K562 (cell line): ENCODE data around the gene PPDPF. TPM values are rescaled to one million over a fixed set of nuclear protein-coding genes. Genes with fewer than 3 reads are reported as not detected.

ENCODE experiments used
- CCAR2 ChIP-seq: fragments of 200-400 bp; formaldehyde crosslinking; IDR thresholded peaks from 2 replicates; pipeline ENCODE4 v1.6.1; 2017; ENCODE audit warnings: mild to moderate bottlenecking, low read depth, low read length
- MCM5 ChIP-seq: fragments of 450-650 bp; IDR thresholded peaks from 2 replicates; pipeline ENCODE4 v1.6.1; 2016; ENCODE audit warnings: low read depth
- PHB ChIP-seq: fragments of 250-450 bp; sonication (Bioruptor Pico); IDR thresholded peaks from 2 replicates; pipeline ENCODE4 v1.5.0; 2021
- PPARD ChIP-seq: fragments of 250-450 bp; sonication (Bioruptor Pico); IDR thresholded peaks from 2 replicates; pipeline ENCODE4 v1.8.0; 2022; ENCODE audit warnings: inconsistent platforms, mild to moderate bottlenecking, moderate library complexity
- RBBP5 ChIP-seq: fragments of 200-600 bp; sonication (generic); IDR thresholded peaks from 2 replicates; pipeline ENCODE4 v1.6.1; 2012; ENCODE audit warnings: borderline replicate concordance, mild to moderate bottlenecking, low read length, control low read depth, inconsistent platforms; ENCODE audit not compliant: insufficient read depth, poor library complexity, severe bottlenecking
- RFX7 ChIP-seq: fragments of 250-450 bp; sonication (Bioruptor Pico); IDR thresholded peaks from 2 replicates; pipeline ENCODE4 v1.5.1; 2021; ENCODE audit warnings: mild to moderate bottlenecking
- SMAD2 ChIP-seq: fragments of 150-350 bp; IDR thresholded peaks from 2 replicates; pipeline ENCODE4 v1.6.1; 2014; ENCODE audit warnings: low read depth, mild to moderate bottlenecking, low read length
- SMARCA4 ChIP-seq: fragments of 450-650 bp; IDR thresholded peaks from 2 replicates; pipeline ENCODE4 v1.6.1; 2016
- SRSF9 ChIP-seq: fragments of 200-400 bp; formaldehyde crosslinking; IDR thresholded peaks from 2 replicates; pipeline ENCODE4 v1.6.1; 2017; ENCODE audit warnings: low read depth, low read length, borderline replicate concordance
- polyA plus RNA-seq, 8 experiments: library from polyadenylated mRNA; depleted of rRNA in 4 of 8; stranded (reverse) in 5 of 8; unstranded in 3 of 8; fragments of >200 nt; fragmentation: Nextera tagmentation in 2 of 8; fragmentation: Illumina TruSeq in 1 of 8; extraction: Ambion mirVana in 2 of 8; extraction: Trizol in 1 of 8; gene quantifications; 2 replicates each; pipeline versions ENCODE4 v1.2.1 to v1.2.3, GENCODE V29; 2011 to 2014; ENCODE audit warnings: inconsistent platforms in 1 of 8, missing spikeins in 1 of 8
- total RNA-seq, 7 experiments: library from RNA; depleted of rRNA in 6 of 7; stranded (reverse); fragments of >200 nt in 6 of 7; fragmentation: Illumina TruSeq in 2 of 7; extraction: Trizol in 2 of 7; gene quantifications; 2 replicates each; pipeline versions ENCODE4 v1.2.1 to v1.2.3, GENCODE V29; 2011 to 2021; ENCODE audit warnings: low replicate concordance in 1 of 7
- TF ChIP-seq, protein P1 (sequence below), 2 experiments: fragments of 450-650 bp; formaldehyde crosslinking in 1 of 2; IDR thresholded peaks; 2 replicates each; pipeline versions ENCODE4 v1.4.0 to v1.6.1; 2014 to 2020; ENCODE audit warnings: mild to moderate bottlenecking in 2 of 2, borderline replicate concordance in 1 of 2, low read depth in 1 of 2
- TF ChIP-seq, protein P2 (sequence below), 2 experiments: IDR thresholded peaks; 2 replicates each; pipeline ENCODE4 v1.6.1; 2011; ENCODE audit warnings: borderline replicate concordance in 1 of 2, control low read depth in 1 of 2, low read depth in 1 of 2, low read length in 1 of 2, mild to moderate bottlenecking in 1 of 2, mixed read lengths in 1 of 2, moderate library complexity in 1 of 2; ENCODE audit not compliant: insufficient read depth in 1 of 2, insufficient read length in 1 of 2, poor library complexity in 1 of 2, severe bottlenecking in 1 of 2; ENCODE audit errors: extremely low read depth in 1 of 2
- TF ChIP-seq, protein P3 (sequence below): sonication (generic); formaldehyde crosslinking; IDR thresholded peaks from 2 replicates; pipeline ENCODE4 v1.8.1; 2022; ENCODE audit warnings: missing genetic modification reagents
- TF ChIP-seq, protein P4 (sequence below), 2 experiments: fragments of 450-650 bp in 1 of 2; sonication (generic) in 1 of 2; formaldehyde crosslinking in 1 of 2; IDR thresholded peaks in 1 of 2; conservative IDR thresholded peaks in 1 of 2; 2 replicates each; pipeline versions ENCODE4 v1.6.1 to v1.8.1; 2016 to 2023; ENCODE audit warnings: mild to moderate bottlenecking in 2 of 2, moderate library complexity in 2 of 2, inconsistent platforms in 1 of 2, missing genetic modification reagents in 1 of 2

The PPDPF gene
- total and polyA plus RNA-seq, 9 of the 15 experiments (the other 6 are each of a cell fraction or from before 2014, with no cell fraction given), result 0.77 to 233 (median 10.5) TPM

DNA sequence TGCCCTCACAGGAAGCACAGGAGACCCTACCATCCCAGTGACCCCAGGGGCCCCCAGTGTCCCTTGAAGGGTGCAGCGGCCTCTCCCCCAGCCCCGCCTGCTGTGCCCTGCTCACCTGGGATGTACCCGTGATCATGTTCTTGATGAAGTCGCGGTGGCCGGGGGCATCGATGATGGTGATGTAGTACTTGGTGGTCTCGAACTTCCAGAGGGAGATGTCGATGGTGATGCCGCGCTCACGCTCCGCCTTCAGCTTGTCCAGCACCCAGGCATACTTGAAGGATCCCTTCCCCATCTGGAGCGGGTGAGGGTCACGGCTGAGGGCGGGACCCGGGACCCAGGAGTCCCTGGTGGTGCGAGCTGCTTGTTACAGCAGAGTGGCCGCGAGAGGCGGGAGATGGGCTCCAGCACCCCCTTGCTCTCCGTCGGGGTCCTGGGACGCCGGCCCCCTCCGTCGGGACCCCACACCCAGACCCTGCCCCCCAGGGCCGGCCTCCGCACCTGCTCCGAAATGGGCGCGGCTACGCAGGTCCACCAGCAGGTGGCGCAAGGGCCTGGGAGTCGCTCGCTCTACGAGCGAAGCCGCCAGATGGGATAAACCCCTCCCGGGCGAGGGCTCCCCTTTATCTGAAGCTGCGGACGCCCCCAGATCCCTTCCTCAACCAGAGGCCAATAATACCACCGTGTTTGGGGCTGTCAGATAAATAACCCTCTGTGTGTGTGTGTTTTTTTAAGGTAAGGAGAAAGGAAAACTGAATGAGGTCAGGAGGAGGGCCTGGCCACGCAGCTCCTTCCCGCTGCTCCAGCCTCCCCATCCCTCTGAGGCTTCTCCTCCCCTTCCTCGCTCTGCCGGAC lies 24.6 kb upstream of the PPDPF start (continued):
- TF ChIP-seq, protein P1, sequence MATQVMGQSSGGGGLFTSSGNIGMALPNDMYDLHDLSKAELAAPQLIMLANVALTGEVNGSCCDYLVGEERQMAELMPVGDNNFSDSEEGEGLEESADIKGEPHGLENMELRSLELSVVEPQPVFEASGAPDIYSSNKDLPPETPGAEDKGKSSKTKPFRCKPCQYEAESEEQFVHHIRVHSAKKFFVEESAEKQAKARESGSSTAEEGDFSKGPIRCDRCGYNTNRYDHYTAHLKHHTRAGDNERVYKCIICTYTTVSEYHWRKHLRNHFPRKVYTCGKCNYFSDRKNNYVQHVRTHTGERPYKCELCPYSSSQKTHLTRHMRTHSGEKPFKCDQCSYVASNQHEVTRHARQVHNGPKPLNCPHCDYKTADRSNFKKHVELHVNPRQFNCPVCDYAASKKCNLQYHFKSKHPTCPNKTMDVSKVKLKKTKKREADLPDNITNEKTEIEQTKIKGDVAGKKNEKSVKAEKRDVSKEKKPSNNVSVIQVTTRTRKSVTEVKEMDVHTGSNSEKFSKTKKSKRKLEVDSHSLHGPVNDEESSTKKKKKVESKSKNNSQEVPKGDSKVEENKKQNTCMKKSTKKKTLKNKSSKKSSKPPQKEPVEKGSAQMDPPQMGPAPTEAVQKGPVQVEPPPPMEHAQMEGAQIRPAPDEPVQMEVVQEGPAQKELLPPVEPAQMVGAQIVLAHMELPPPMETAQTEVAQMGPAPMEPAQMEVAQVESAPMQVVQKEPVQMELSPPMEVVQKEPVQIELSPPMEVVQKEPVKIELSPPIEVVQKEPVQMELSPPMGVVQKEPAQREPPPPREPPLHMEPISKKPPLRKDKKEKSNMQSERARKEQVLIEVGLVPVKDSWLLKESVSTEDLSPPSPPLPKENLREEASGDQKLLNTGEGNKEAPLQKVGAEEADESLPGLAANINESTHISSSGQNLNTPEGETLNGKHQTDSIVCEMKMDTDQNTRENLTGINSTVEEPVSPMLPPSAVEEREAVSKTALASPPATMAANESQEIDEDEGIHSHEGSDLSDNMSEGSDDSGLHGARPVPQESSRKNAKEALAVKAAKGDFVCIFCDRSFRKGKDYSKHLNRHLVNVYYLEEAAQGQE (IDR thresholded peaks at IDR 0.05; ENCODE audit: borderline replicate concordance), result peak; percentile 62
- TF ChIP-seq, protein P1 (CRISPR knock-in tag; IDR thresholded peaks at IDR 0.05; ENCODE audit: low read depth), result no peak
- TF ChIP-seq SMAD2 (no peak), PHB (CRISPR knock-in tag) (no peak), MCM5 (no peak), CCAR2 (no peak), SMARCA4 (no peak), RFX7 (CRISPR knock-in tag) (no peak), SRSF9 (no peak), PPARD (CRISPR knock-in tag) (no peak), RBBP5 (no peak)
- TF ChIP-seq, protein P2, sequence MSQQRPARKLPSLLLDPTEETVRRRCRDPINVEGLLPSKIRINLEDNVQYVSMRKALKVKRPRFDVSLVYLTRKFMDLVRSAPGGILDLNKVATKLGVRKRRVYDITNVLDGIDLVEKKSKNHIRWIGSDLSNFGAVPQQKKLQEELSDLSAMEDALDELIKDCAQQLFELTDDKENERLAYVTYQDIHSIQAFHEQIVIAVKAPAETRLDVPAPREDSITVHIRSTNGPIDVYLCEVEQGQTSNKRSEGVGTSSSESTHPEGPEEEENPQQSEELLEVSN (IDR thresholded peaks at IDR 0.05; ENCODE audit: borderline replicate concordance in 1 of 2, extremely low read depth in 1 of 2, insufficient read depth in 1 of 2, insufficient read length in 1 of 2, low read depth in 1 of 2, low read length in 1 of 2, poor library complexity in 1 of 2, severe bottlenecking in 1 of 2), result peak in 1 of 2 experiments; percentile 41
- TF ChIP-seq, protein P3, sequence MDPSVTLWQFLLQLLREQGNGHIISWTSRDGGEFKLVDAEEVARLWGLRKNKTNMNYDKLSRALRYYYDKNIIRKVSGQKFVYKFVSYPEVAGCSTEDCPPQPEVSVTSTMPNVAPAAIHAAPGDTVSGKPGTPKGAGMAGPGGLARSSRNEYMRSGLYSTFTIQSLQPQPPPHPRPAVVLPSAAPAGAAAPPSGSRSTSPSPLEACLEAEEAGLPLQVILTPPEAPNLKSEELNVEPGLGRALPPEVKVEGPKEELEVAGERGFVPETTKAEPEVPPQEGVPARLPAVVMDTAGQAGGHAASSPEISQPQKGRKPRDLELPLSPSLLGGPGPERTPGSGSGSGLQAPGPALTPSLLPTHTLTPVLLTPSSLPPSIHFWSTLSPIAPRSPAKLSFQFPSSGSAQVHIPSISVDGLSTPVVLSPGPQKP, result no peak
- TF ChIP-seq, protein P4, sequence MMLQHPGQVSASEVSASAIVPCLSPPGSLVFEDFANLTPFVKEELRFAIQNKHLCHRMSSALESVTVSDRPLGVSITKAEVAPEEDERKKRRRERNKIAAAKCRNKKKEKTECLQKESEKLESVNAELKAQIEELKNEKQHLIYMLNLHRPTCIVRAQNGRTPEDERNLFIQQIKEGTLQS (IDR thresholded peaks at IDR 0.05), result no peak
- TF ChIP-seq, protein P4 (CRISPR knock-in tag; conservative IDR thresholded peaks at IDR 0.05), result no peak
